PC-3 (cell line): ENCODE results near the gene ALG6.

Experiments
- EZH2phosphoT487 ChIP-seq: fragments of 300-600 bp; sonication (generic); IDR thresholded peaks from 2 replicates; pipeline ENCODE4 v1.6.1; 2018; ENCODE audit warnings: mild to moderate bottlenecking, antibody characterized with exemption, low read length, borderline replicate concordance
- TF ChIP-seq, protein P1 (sequence below): fragments of 300-600 bp; sonication (generic); conservative IDR thresholded peaks from 2 replicates; pipeline ENCODE4 v1.5.1; 2017; ENCODE audit warnings: antibody characterized with exemption, low read depth, mild to moderate bottlenecking, low read length

DNA sequence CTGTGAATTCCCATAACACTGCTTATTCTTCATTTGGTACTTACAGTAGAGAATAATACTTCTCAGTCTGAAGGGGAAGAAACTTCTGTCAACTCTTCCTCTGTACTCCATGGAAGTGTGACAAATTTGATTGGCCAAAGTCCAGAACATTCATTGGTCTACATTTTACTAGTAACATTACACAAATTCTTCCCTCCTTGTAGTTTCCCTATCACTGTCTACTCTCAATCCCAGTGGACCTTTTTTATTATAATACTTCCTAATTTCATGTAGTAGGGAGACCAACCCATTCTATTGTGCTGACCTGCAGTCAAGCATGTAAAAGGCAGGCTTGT lies 74.7 kb downstream of the ALG6 start:
- TF ChIP-seq, protein P1, sequence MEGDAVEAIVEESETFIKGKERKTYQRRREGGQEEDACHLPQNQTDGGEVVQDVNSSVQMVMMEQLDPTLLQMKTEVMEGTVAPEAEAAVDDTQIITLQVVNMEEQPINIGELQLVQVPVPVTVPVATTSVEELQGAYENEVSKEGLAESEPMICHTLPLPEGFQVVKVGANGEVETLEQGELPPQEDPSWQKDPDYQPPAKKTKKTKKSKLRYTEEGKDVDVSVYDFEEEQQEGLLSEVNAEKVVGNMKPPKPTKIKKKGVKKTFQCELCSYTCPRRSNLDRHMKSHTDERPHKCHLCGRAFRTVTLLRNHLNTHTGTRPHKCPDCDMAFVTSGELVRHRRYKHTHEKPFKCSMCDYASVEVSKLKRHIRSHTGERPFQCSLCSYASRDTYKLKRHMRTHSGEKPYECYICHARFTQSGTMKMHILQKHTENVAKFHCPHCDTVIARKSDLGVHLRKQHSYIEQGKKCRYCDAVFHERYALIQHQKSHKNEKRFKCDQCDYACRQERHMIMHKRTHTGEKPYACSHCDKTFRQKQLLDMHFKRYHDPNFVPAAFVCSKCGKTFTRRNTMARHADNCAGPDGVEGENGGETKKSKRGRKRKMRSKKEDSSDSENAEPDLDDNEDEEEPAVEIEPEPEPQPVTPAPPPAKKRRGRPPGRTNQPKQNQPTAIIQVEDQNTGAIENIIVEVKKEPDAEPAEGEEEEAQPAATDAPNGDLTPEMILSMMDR = no peak
- no peak for TF ChIP-seq EZH2phosphoT487
